Rectal smooth muscle tissue (tissue), 1 donor: ENCODE measurements around the gene ITIH2.
"Not testable (repeated sequence)": the region's sequence is repeated elsewhere in the genome, so short reads cannot be mapped to it uniquely, and the experiment has no call there.

Experiments
- H3K27ac ChIP-seq: one replicate; pipeline ENCODE4 v1.7.0; 2013; ENCODE audit warnings: low read depth, low read length, inconsistent platforms
- H3K27me3 ChIP-seq: one replicate; pipeline ENCODE4 v1.7.0; 2013; ENCODE audit warnings: low read length; ENCODE audit not compliant: control insufficient read depth, insufficient read depth
- H3K36me3 ChIP-seq: one replicate; pipeline ENCODE4 v1.7.0; 2013; ENCODE audit warnings: low read length; ENCODE audit not compliant: control insufficient read depth, insufficient read depth
- H3K4me1 ChIP-seq: one replicate; pipeline ENCODE4 v1.7.0; 2013; ENCODE audit warnings: low read length; ENCODE audit not compliant: control insufficient read depth, insufficient read depth
- H3K4me3 ChIP-seq: one replicate; pipeline ENCODE4 v1.7.0; 2013; ENCODE audit warnings: low read length
- H3K9ac ChIP-seq: one replicate; pipeline ENCODE4 v1.7.0; 2013; ENCODE audit warnings: low read length

ITIH2 gene

GRCh38 chr10:7768417-7768816 is 65.3 kb downstream of the ITIH2 start:
- no peak overlapping the region for H3K4me3 ChIP-seq
- H3K27me3 ChIP-seq, result no peaks in the 10 kb centered on the region
- H3K27ac ChIP-seq, result no peak overlapping the region
- peaks cover 16% of the 10 kb centered on the region for H3K36me3 ChIP-seq
- H3K9ac ChIP-seq, result no peak overlapping the region
- no peaks in the 10 kb centered on the region for H3K4me1 ChIP-seq

GRCh38 chr10:7773845-7774801 is 71.0 kb downstream of the ITIH2 start:
- H3K9ac ChIP-seq, result no peak overlapping the region
- no peak overlapping the region for H3K27ac ChIP-seq

GRCh38 chr10:7776777-7777176 is 73.7 kb downstream of the ITIH2 start:
- H3K36me3 ChIP-seq, result peaks cover 7% of the 10 kb centered on the region

More at GRCh38 chr10:7773845-7774801, 71.0 kb downstream of the ITIH2 start:
- Histone ChIP-seq H3K4me3 (no peak overlapping the region), H3K27me3 (no peaks in the 10 kb centered on the region), H3K4me1 (no peaks in the 10 kb centered on the region), H3K36me3 (peaks cover 7% of the 10 kb centered on the region)

GRCh38 chr10:7782194-7782593 is 79.1 kb downstream of the ITIH2 start:
- not testable (repeated sequence) for H3K36me3 ChIP-seq, H3K27me3 ChIP-seq, H3K4me1 ChIP-seq, H3K9ac ChIP-seq, H3K27ac ChIP-seq, H3K4me3 ChIP-seq

More at GRCh38 chr10:7776777-7777176, 73.7 kb downstream of the ITIH2 start:
- Histone ChIP-seq H3K27me3 (no peaks in the 10 kb centered on the region), H3K27ac (no peak overlapping the region), H3K4me1 (no peaks in the 10 kb centered on the region), H3K4me3 (no peak overlapping the region), H3K9ac (no peak overlapping the region)

GRCh38 chr10:7786430-7786829 is 83.3 kb downstream of the ITIH2 start:
- Histone ChIP-seq H3K4me3 (no peak overlapping the region), H3K4me1 (peaks cover 23% of the 10 kb centered on the region), H3K36me3 (no peaks in the 10 kb centered on the region), H3K27me3 (peaks cover 3% of the 10 kb centered on the region), H3K27ac (no peak overlapping the region), H3K9ac (no peak overlapping the region)

GRCh38 chr10:7787150-7787856 is 84.2 kb downstream of the ITIH2 start:
- peak overlapping the region; percentile 76 for H3K9ac ChIP-seq
- peak overlapping the region; percentile 80 for H3K4me3 ChIP-seq
- peaks cover 3% of the 10 kb centered on the region for H3K27me3 ChIP-seq
- H3K27ac ChIP-seq, result peak overlapping the region; percentile 31
- H3K4me1 ChIP-seq, result peaks cover 23% of the 10 kb centered on the region
- H3K36me3 ChIP-seq, result no peaks in the 10 kb centered on the region

GRCh38 chr10:7787857-7788638 is 84.9 kb downstream of the ITIH2 start, which contains the start of the genes ATP5F1C and KIN:
ATP5F1C (plus strand) TSS chr10:7788177; CDS start chr10:7788208, 31 bp downstream.
KIN (minus strand) TSS chr10:7787993; CDS start chr10:7787933, 60 bp downstream.
- H3K27ac ChIP-seq, result peak within 1 kb of the TSS; percentile 92
- peak within 1 kb of the TSS; percentile 86 for H3K9ac ChIP-seq
- peaks cover 23% of the 10 kb centered on the region for H3K4me1 ChIP-seq
- H3K27me3 ChIP-seq, result peaks cover 3% of the 10 kb centered on the region
- no peaks in the 10 kb centered on the region for H3K36me3 ChIP-seq
- peak within 1 kb of the TSS; percentile 89 for H3K4me3 ChIP-seq

- peaks cover 23% of the 10 kb centered on the region for H3K4me1 ChIP-seq
- H3K27ac ChIP-seq, result peak overlapping the region; percentile 92
- H3K9ac ChIP-seq, result peak overlapping the region; percentile 86
- peaks cover 3% of the 10 kb centered on the region for H3K27me3 ChIP-seq
- H3K36me3 ChIP-seq, result no peaks in the 10 kb centered on the region
- H3K4me3 ChIP-seq, result peak overlapping the region; percentile 89
Observed at GRCh38 chr10:7788639-7789286, 85.6 kb downstream of the ITIH2 start.

GRCh38 chr10:7789390-7789789 is 86.3 kb downstream of the ITIH2 start:
- peaks cover 3% of the 10 kb centered on the region for H3K27me3 ChIP-seq
- peaks cover 23% of the 10 kb centered on the region for H3K4me1 ChIP-seq
- no peaks in the 10 kb centered on the region for H3K36me3 ChIP-seq
- H3K4me3 ChIP-seq, result peak overlapping the region; percentile 89
- no peak overlapping the region for H3K27ac ChIP-seq
- no peak overlapping the region for H3K9ac ChIP-seq

- peaks cover 6% of the 10 kb centered on the region for H3K36me3 ChIP-seq
- H3K27ac ChIP-seq, result no peak overlapping the region
- H3K9ac ChIP-seq, result no peak overlapping the region
- H3K27me3 ChIP-seq, result peaks cover 3% of the 10 kb centered on the region
- H3K4me3 ChIP-seq, result no peak overlapping the region
- H3K4me1 ChIP-seq, result peaks cover 15% of the 10 kb centered on the region
Observed at GRCh38 chr10:7792541-7792940, 89.4 kb downstream of the ITIH2 start.

GRCh38 chr10:7794251-7795026 is 91.3 kb downstream of the ITIH2 start:
- H3K27ac ChIP-seq, result no peak overlapping the region
- H3K36me3 ChIP-seq, result peaks cover 9% of the 10 kb centered on the region
- H3K9ac ChIP-seq, result no peak overlapping the region
- no peaks in the 10 kb centered on the region for H3K27me3 ChIP-seq
- H3K4me1 ChIP-seq, result peaks cover 10% of the 10 kb centered on the region
- no peak overlapping the region for H3K4me3 ChIP-seq
